HG02870 (cell line): ENCODE data around the gene APOBEC3A.
"Not testable (repeated sequence)": the region's sequence is repeated elsewhere in the genome, so short reads cannot be mapped to it uniquely, and the experiment has no call there.

ENCODE experiments used
- ATAC-seq: cut with Tn5 transposase; IDR thresholded peaks from one replicate; pipeline ENCODE4 v1.9.1; 2021; ENCODE audit warnings: mild to moderate bottlenecking, moderate library complexity; ENCODE audit not compliant: unreplicated experiment

The APOBEC3A gene

DNA sequence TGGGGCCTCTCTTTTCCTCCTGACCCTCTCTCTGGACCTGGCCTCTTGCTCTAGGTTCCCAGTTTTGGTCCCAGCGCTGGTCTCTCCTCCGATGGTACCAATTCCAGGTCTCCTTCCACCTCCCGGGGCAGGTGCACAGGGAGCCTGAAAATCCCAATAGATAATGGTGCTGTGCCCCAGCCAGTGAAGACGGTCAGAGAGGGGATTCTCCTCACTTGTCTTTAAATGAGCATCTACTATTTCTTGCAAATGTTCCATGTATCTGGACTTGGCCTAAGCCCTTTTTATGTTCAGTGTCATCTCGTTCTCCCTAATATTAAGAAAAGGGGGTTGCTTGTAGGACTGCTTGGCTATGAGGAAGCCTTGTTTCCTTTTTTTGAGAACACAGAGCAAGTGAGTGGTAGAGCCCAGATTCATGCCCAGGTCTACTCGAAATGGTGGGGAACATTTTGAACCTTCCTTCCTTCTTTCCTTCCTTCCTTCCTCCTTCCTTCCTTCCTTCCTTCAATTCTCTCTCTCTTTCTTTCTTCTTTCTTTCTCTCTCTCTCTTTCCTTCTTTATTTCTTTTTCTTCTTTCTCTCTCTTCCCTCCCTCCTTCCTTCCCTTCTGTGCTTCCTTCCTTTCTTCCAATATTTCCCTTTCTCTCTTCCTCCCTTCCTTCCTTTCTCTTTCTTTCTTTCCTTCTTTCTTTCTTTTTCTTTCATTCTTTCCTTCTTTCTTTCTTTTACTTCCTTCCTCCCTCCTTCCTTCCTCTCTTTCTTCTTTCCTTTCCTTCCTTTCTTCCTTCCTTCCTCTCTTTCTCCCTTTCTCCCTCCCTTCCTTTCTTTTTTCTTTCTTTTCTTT, 620 bp downstream of the APOBEC3A start:
- ATAC-seq, result no peak

- not testable (repeated sequence) for ATAC-seq
Measured at GRCh38 chr22:38958651-38958943, 1.2 kb downstream of the APOBEC3A start.

DNA sequence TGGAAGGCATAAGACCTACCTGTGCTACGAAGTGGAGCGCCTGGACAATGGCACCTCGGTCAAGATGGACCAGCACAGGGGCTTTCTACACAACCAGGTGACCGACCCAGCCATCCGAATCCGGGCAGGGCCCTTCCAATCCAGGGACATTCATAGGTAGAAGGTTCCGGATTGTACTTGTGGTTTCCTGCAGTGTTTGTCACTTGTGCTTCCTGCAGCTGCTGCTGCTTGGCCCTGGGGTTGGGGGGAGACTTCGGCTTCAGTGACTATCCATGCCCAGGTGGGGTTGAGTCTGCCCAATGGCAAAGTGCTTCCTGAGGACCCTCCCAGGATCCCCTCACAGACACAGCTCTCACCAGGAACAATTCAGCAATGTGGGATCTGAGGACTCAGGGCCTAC, 2.2 kb downstream of the APOBEC3A start:
- no peak for ATAC-seq

- not testable (repeated sequence) for ATAC-seq
Measured at GRCh38 chr22:38960673-38961072, 3.3 kb downstream of the APOBEC3A start.

GRCh38 chr22:38963291-38963738, 5.9 kb downstream of the APOBEC3A start:
- not testable (repeated sequence) for ATAC-seq

- ATAC-seq, result no peak
Measured at GRCh38 chr22:38963872-38964271, 6.5 kb downstream of the APOBEC3A start.

GRCh38 chr22:38964306-38964705, 6.9 kb downstream of the APOBEC3A start:
- no peak for ATAC-seq

GRCh38 chr22:38964989-38965388, 7.6 kb downstream of the APOBEC3A start:
- ATAC-seq, result no peak

GRCh38 chr22:38965614-38966379, 8.4 kb downstream of the APOBEC3A start:
- no peak for ATAC-seq

GRCh38 chr22:38966380-38966702, 8.9 kb downstream of the APOBEC3A start:
- no peak for ATAC-seq

DNA sequence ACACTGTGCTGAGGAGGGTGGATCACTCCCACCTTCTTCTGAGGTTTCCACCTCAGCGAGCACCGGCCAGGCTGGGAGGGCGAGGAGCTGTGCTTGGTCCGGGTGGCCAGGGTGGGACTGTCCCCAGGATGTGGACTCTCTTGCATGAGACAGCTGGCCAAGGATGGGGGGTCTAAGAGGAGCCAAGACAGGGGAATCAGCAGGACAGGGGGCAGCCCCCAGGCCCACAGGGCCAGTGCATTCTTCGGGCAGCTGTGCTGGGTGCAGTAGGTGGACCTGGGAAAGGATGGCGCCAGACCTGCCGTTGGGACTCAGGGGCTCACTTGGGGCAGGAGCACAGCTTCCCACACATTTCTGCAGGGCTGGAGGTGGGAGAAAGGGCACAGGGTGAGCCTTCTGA, 9.5 kb downstream of the APOBEC3A start:
- ATAC-seq, result no peak

DNA sequence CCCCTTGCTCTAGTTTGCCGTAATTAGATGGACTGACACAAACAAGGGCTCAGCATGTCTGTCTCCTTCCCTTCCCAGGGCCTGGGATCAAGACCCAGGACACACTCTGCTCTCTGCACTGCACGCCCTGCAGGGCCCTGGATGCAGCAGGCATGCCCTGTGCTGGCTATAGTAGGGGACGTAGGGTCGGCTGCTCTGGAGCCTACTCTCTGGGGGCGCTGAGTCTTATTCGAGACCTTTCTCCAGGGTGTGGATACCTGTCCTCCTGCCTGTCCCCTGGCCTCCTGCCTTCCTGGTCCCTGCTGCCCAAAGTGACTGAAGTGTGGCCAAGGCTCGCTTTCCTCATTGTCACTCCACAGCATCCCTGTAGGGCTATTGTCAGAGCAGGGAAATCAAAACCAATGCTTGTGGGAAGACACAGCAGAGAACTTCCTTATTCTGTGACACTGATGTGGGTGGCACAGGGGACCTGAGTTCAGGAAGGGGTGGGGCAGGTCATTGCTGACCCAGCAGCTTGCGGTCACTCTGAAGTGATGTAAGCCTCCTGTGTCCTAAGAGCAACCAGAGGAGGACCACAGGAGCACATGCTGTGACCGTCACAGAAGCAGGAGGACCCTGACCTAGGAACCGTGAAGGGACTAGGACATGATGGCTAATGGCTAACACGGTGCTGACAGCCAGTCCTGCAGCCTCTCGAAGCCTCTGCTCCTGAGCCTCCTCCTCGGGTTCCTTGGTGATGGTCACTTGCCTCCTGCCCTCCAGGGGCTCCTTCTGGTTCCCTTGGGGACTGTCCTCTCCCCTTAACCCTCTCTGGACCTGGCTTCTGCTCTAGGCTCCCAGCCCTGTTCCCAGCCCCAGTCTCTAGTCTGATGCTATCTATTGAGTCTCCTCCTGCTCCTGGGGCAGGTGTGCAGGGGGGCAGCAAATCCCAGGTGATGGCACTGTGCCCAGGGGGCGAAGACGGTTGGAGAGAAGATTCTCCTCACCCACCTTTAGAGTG, 10.3 kb downstream of the APOBEC3A start:
- no peak for ATAC-seq

GRCh38 chr22:38968801-38969200, 11.4 kb downstream of the APOBEC3A start:
- no peak for ATAC-seq

GRCh38 chr22:38970551-38970950, 13.1 kb downstream of the APOBEC3A start:
- ATAC-seq, result no peak

DNA sequence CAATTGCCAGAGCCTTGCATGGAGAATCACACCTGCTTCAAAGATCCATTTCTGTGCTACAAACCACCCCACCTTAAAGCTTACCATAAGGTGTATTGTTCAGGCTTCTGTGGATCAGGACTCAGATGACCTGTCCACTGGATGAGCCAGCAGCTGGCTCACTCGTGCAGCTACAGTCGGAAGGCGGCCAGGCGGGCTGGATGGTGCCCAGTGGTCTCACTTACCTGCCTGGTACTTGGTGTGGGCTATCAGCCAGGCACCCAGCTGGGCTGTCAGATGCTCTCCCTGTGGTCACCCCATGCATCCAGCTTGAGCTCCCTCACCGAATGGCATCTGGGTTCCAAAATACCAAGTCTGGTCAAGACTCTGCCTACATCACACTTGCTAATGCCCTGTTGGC, 13.8 kb downstream of the APOBEC3A start:
- ATAC-seq, result no peak

- no peak for ATAC-seq
Measured at GRCh38 chr22:38971791-38972190, 14.4 kb downstream of the APOBEC3A start.

DNA sequence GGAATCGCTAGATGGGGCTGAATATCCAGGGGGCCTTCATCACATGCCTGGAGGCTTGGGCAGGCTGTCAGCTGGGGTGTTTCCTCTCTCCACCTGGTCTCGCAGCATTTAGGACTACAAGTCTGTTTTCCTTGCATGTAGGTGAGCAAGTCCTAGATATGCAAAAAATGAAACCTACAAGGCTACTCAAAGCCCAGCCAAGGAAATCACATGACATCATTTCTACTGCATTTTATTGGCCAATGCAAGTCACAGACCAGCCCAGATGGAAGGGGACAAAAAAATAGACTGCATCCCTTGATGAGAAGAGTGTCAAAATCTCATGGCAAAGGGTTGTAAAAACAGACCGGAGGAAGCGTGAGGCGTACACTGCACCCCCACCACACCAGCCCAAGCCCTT, 15.1 kb downstream of the APOBEC3A start:
- no peak for ATAC-seq

GRCh38 chr22:38973289-38974169, 16.1 kb downstream of the APOBEC3A start:
- ATAC-seq, result no peak

DNA sequence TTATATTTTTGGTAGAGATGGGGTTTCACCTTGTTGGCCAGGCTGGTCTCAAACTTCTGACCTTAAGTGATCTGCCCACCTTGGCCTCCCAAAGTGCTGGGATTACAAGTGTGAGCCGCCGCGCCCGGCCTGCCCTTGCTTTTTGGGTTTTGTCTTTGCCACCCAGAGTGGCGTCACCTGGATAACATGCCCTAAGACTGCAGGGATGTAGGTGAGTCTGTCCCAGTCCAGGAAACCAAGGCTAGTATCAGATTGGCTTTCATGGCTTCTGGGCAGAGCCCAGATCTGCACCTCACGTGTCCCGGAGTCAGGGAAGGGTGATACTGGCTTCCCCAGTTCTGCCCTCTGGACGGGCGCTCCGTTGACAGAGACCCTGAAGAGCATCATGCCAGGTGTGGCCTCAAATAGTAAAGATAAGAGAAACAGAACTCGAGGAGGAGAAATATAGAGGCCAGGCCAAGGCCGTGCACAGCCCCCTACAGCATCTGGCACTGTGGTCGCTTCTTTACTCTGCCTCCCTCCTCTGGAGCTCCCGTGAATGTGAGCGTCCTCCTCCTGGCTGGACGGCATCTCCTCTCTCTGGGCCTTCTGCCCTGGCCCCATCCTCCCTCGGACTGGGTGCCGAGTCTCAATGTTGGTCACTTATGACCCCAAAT, 16.9 kb downstream of the APOBEC3A start:
- no peak for ATAC-seq

- ATAC-seq, result no peak
Measured at GRCh38 chr22:38974826-38975175, 17.4 kb downstream of the APOBEC3A start.
